ENCODE data around the gene LRRC42.

LRRC42 gene

DNA sequence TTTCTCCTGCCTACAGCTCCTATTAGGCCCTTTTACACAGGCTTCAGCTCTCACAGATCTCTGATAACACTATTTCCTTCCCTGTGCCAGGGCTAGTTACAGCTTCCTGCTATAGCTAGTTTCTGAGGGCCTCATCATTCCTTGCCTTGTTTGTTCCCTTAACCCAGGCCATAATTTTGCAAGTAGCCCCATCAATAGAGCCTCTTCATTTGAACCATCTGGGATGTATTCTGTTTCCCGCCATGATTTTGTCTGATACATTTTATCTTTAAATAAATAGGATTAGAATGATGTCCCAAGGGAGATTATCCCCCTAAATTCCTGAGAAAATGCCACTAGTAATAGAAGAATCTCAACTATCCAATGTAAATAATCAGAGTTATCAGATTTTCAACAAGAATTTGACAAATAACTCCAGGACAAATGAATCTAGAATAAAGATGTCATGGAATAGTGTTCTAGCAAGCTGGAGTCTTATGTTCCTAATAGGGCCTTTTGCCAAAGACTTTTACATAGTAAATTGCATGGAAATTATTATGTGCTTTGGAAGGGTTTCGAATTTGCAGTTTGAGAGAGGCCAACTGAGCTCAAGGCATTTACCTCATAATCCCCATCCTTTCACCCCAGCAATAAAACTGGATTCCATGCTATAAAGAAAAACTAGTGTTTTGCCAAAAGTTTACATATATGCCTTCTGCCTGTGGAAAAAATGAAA, 16.7 kb upstream of the LRRC42 start:
- TF ChIP-seq, protein P1, sequence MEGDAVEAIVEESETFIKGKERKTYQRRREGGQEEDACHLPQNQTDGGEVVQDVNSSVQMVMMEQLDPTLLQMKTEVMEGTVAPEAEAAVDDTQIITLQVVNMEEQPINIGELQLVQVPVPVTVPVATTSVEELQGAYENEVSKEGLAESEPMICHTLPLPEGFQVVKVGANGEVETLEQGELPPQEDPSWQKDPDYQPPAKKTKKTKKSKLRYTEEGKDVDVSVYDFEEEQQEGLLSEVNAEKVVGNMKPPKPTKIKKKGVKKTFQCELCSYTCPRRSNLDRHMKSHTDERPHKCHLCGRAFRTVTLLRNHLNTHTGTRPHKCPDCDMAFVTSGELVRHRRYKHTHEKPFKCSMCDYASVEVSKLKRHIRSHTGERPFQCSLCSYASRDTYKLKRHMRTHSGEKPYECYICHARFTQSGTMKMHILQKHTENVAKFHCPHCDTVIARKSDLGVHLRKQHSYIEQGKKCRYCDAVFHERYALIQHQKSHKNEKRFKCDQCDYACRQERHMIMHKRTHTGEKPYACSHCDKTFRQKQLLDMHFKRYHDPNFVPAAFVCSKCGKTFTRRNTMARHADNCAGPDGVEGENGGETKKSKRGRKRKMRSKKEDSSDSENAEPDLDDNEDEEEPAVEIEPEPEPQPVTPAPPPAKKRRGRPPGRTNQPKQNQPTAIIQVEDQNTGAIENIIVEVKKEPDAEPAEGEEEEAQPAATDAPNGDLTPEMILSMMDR (conservative IDR thresholded peaks at IDR 0.05; ENCODE audit: low read length), result no peak
- no peak overlapping the region for H3K4me3 ChIP-seq (ENCODE audit: low read length)
- no peak for DNase-seq (ENCODE audit: low read depth)

DNA sequence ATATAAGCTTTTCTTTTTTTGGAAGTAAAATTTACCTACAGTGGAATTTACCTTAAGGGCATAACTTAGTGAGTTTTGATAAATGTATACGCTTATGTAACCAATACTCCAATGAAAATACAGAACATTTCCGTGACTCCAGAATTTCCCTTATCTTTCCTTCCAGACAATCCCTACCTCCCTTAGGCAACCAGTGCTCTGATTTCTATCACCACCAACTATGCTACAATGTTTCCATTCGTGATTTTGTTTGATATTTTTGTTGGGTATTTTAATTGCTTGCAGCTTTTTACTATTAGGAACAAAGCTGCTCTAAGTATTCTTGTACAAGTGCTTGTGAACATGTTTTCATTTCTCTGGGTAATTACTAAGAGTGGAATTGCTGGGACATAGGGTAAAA, 15.2 kb upstream of the LRRC42 start:
- H3K4me3 ChIP-seq (ENCODE audit: low read length), result no peak overlapping the region
- no peak for DNase-seq (ENCODE audit: low read depth)
- TF ChIP-seq, protein P1 (conservative IDR thresholded peaks at IDR 0.05; ENCODE audit: low read length), result no peak

DNA sequence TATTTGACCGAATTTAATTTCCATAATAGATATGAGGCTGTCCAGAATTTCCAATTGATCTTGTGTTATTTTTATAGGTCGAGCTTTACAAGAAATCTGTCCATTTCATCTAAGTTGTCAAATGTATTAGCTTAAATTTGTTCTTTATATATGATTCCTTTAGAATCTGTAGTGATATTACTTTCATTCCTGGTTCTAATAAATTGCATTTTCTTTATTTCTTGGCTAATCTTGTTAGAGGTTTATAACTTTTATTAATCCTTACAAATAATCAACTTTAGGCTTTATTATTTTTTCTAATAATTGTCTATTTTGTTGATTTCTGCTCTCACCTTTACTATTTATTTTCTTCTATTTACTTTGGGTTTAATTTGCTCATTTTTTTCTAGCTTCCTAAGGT, 14.6 kb upstream of the LRRC42 start:
- TF ChIP-seq, protein P1 (conservative IDR thresholded peaks at IDR 0.05; ENCODE audit: low read length), result no peak
- H3K4me3 ChIP-seq (ENCODE audit: low read length), result no peak overlapping the region
- DNase-seq (ENCODE audit: low read depth), result no peak

DNA sequence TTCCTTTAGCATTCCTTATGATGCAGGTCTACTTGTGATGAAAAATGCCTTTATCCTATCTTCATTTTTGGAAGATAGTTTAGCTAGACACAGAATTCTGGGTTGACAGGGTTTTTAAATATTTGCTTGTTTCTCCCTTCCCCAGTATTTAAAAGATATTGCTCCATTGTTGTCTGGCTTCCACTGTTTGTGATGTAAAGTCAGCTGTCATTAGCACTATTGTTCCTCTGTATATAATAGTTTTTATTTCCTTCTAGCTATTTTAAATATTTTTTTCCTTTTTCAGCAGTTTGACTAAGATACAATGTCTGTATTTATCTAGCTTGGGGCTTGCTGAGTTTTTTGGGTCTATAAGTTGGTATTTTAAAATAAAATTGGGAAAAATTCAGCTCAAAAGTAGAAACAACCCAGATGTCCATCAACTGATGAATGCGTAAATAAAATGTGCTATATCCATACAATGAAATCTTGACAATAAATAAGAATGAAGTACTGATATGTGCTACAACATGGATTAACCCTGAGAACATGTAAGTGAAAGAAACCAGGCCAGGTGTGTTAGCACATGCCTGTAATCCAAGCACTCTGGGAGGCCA, 11.9 kb upstream of the LRRC42 start:
- TF ChIP-seq, protein P1 (conservative IDR thresholded peaks at IDR 0.05; ENCODE audit: low read length), result no peak
- no peak overlapping the region for H3K4me3 ChIP-seq (ENCODE audit: low read length)
- no peak for DNase-seq (ENCODE audit: low read depth)

DNA sequence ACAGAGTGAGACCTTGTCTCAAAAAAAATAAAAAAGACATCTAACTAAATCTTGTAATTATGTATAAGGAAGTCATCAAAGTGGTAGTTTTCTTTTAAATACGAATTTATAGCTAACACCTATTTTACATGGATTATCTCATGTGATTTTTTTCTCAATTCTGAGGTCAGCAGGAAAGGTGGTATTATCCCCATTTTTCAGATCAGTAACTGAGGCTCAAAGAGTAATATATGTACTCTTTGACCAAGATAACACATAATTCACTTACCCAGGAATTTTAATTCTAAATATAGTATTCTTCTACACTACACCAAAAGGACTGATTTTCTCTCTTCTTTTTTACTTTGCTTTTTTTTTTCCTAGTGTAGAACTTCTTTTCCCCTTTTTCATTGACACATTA, 9.7 kb upstream of the LRRC42 start:
- TF ChIP-seq, protein P1 (conservative IDR thresholded peaks at IDR 0.05; ENCODE audit: low read length), result no peak
- no peak for DNase-seq (ENCODE audit: low read depth)
- H3K4me3 ChIP-seq (ENCODE audit: low read length), result no peak overlapping the region

DNA sequence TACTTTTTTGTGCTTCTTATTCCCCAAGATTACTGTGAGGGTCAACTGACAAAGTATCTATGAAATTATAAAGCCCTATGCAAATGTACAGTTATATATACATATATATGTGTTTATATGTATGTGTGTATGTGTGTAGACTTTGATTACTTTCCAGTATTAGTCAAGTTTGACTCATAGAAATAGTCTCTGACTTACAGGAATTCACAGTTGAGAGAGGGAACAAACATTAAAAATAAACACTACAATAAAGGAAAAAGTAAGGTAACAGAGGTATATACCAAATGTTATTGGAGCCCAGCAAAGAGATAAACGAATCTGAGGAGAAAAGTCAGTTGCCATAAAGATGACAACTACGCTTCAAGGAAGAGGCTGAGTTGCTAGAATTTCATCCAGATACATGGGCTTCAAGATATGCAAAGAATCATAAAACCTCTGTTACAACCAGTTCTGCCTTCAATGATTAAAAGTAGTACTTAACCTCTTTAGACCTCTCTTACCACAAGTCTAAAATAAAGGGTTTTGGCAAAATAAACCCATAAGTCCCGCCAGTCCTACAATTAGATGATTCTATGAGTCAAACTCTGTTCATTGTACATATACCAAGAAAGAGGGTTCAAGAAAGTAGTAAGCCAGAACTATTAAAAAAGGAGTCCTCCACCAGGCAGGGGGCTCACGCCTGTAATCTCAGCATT, 7.9 kb upstream of the LRRC42 start:
- no peak overlapping the region for H3K4me3 ChIP-seq (ENCODE audit: low read length)
- no peak for DNase-seq (ENCODE audit: low read depth)
- TF ChIP-seq, protein P1 (conservative IDR thresholded peaks at IDR 0.05; ENCODE audit: low read length), result no peak

All from AG10803 (cell line).